Measurements from ENCODE around the gene TSPAN9. TPM values are rescaled to one million over a fixed set of nuclear protein-coding genes. Genes with fewer than 3 reads are reported as not detected.

TSPAN9 gene
- total RNA-seq, 4 donors from 2014 or later: 15.7 to 32.6 (median 26.2) TPM

DNA sequence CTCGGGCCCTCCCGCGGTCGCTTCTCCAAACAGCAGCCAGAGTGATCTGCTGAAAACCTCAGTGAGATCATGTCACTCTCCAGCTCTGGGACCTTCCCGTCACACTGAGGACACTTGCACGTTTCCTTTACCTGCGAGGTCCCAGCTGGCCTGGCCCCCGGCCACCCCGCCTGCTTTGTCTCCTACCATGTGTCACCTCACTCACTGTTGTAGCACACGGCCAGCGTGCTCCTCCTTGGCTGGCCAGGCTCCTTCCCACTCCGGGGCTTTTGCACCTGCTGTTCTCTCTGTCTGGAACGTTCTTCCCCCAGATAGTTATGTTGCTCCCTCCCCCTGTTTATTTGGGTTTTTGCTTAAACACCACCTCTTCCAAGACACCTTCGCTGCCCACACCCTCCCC is 199.0 kb downstream of the TSPAN9 start:
- Histone ChIP-seq H3K4me1 (peaks cover 0 to 25% (median 0%) of the 10 kb centered on the region in 4 donors), H3K27ac (no peak overlapping the region), H3K27me3 (no peaks in the 10 kb centered on the region), H3K9me3 (no peaks in the 10 kb centered on the region), H3K36me3 (peaks cover 0 to 16% (median 0%) of the 10 kb centered on the region in 3 donors), H3K4me3 (no peak overlapping the region)
- 91% methylated on average over 14 of the region's 14 CpGs for WGBS, 2 donors
- TF ChIP-seq EP300 (IDR thresholded peaks at IDR 0.05) (no peak), POLR2A (IDR thresholded peaks at IDR 0.05) (no peak)
- TF ChIP-seq, protein P1, sequence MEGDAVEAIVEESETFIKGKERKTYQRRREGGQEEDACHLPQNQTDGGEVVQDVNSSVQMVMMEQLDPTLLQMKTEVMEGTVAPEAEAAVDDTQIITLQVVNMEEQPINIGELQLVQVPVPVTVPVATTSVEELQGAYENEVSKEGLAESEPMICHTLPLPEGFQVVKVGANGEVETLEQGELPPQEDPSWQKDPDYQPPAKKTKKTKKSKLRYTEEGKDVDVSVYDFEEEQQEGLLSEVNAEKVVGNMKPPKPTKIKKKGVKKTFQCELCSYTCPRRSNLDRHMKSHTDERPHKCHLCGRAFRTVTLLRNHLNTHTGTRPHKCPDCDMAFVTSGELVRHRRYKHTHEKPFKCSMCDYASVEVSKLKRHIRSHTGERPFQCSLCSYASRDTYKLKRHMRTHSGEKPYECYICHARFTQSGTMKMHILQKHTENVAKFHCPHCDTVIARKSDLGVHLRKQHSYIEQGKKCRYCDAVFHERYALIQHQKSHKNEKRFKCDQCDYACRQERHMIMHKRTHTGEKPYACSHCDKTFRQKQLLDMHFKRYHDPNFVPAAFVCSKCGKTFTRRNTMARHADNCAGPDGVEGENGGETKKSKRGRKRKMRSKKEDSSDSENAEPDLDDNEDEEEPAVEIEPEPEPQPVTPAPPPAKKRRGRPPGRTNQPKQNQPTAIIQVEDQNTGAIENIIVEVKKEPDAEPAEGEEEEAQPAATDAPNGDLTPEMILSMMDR (IDR thresholded peaks at IDR 0.05): no peak
- no peak for DNase-seq (ENCODE audit: low spot score in 2 of 2)

DNA sequence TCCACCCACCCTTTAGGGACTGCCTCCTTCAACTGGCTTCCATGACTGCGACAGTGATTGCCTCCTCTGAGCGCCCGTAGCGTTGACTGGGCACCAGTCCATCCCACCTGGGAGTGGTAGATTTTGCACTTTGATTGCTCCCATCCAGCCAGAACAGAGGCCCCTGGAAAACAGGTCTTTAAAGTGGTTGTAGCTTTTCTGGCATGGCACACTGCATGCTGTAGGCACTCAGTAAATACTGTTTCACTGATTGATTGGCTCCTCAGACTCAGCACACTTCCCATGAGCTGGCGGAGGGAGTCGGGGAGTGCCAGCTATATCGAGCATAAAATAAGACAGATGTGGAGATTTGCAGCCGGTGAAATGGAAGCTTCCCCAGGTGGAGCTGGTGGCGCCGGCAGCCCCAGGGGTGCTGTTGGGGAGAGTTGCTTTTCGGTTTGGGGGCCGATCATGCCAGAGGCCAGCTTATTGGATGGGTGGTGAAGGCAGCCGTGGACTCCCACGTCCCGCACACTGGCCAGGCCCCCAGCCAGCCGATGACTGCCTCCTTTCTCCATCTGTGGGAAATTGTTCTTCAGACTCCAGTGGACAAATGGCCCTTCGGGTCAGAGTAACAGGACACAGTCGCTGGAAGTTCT is 200.2 kb downstream of the TSPAN9 start:
- Histone ChIP-seq H3K4me1 (peaks cover 0 to 25% (median 0%) of the 10 kb centered on the region in 4 donors), H3K27ac (no peak overlapping the region), H3K4me3 (no peak overlapping the region), H3K9me3 (no peaks in the 10 kb centered on the region), H3K27me3 (no peaks in the 10 kb centered on the region), H3K36me3 (peaks cover 0 to 28% (median 0%) of the 10 kb centered on the region in 3 donors)
- WGBS, 2 donors: 78 to 86% methylated on average over 17 to 18 of the region's 18 CpGs
- TF ChIP-seq POLR2A (IDR thresholded peaks at IDR 0.05): no peak
- no peak for TF ChIP-seq EP300 (IDR thresholded peaks at IDR 0.05)
- TF ChIP-seq, protein P1 (IDR thresholded peaks at IDR 0.05): no peak
- no peak for DNase-seq (ENCODE audit: low spot score in 2 of 2)

DNA sequence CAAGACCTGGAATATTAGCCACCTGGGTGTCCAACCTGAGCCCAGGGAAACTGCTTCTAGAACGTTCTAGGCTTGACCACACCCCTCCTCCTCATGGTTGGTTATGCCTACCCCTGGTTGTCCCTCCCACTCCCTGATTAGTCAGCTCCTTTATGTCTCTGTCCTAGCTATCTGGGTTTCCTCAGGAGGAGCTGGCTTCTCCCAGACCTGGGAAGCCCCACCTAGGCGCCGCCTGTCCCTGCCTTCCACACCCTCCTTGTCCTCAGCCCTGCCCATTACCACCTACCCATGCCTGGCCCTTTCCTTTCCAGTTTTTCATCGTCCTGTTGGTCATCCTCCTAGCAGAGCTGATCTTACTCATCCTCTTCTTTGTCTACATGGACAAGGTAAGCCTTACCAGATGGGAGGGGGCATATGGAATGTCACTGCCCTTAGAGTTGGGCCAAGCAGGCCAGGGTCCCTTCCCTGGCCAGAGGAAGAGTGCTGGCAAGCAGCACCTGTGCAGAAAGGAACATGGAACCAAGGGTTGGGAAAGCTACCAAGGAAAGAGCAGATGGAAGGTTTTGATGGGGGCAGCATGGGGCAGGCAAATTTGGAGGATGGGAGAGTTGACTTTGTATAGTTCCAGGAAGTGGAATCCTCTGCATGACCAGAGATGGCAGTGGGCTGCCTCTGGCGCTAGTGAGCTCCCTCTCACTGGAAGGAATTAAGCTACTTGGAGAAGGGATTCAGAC is 201.7 kb downstream of the TSPAN9 start:
- Histone ChIP-seq H3K4me1 (peaks cover 0 to 15% (median 0%) of the 10 kb centered on the region in 4 donors), H3K27me3 (no peaks in the 10 kb centered on the region), H3K9me3 (no peaks in the 10 kb centered on the region), H3K36me3 (peaks cover 0 to 42% (median 0%) of the 10 kb centered on the region in 3 donors), H3K27ac (no peak overlapping the region), H3K4me3 (no peak overlapping the region)
- no peak for DNase-seq (ENCODE audit: low spot score in 2 of 2)
- TF ChIP-seq, protein P1 (IDR thresholded peaks at IDR 0.05): no peak
- TF ChIP-seq POLR2A (IDR thresholded peaks at IDR 0.05) (no peak), EP300 (IDR thresholded peaks at IDR 0.05) (no peak)
- WGBS, 2 donors: 85 to 89% methylated on average over 5 of the region's 5 CpGs

DNA sequence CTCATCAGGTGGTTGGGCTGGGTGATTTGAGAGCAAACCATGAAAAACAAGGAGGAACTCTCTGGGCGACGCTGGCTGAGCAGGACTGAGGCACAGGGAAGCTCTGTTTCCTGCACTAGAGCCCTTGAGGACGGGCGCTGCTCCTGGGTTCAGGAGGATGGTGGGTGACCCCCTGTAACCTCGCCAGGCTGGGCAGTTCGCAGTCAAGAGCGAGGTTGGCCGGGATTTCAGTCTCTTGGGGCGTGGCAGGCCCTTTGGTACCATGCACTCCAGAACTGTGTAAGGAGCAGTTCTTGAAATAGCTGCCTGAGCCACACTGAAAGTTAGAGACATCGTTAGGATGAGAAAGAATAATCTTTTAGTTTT is 202.2 kb downstream of the TSPAN9 start:
- H3K4me1 ChIP-seq: peaks cover 0 to 10% (median 0%) of the 10 kb centered on the region in 4 donors
- H3K27ac ChIP-seq: no peak overlapping the region
- H3K4me3 ChIP-seq: no peak overlapping the region
- WGBS, 2 donors: 76 to 80% methylated on average over 10 of the region's 10 CpGs
- H3K9me3 ChIP-seq: no peaks in the 10 kb centered on the region
- H3K36me3 ChIP-seq: peaks cover 0 to 48% (median 0%) of the 10 kb centered on the region in 3 donors
- no peaks in the 10 kb centered on the region for H3K27me3 ChIP-seq
- no peak for DNase-seq (ENCODE audit: low spot score in 2 of 2)
- no peak for TF ChIP-seq EP300 (IDR thresholded peaks at IDR 0.05)
- TF ChIP-seq, protein P1 (IDR thresholded peaks at IDR 0.05): no peak
- TF ChIP-seq POLR2A (IDR thresholded peaks at IDR 0.05): no peak

DNA sequence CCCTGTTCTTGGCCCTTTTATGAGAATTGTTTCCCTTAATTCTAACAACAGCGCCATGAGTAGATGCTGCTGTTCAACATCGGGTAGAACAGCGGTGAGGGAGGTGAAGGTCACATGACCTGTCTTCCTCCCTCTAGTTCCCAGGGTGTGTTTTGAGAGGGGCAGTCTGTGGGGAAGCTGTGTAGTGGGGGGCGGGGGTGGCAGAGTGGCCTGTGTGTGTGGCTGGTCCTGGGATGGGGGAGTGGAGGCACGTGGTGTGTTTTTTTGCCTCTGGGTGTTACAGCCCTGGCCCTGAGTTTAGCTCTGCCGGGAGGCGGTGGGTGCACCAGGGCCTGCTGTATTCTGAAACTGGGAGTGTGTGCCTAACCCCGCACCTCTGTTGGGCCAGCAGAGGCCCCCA is 202.7 kb downstream of the TSPAN9 start:
- DNase-seq (ENCODE audit: low spot score in 2 of 2): no peak
- no peak for TF ChIP-seq EP300 (IDR thresholded peaks at IDR 0.05)
- no peak for TF ChIP-seq POLR2A (IDR thresholded peaks at IDR 0.05)
- TF ChIP-seq, protein P1 (IDR thresholded peaks at IDR 0.05): no peak
- 49 to 66% methylated on average over 8 of the region's 8 CpGs for WGBS, 2 donors
- Histone ChIP-seq H3K4me3 (no peak overlapping the region), H3K27ac (no peak overlapping the region), H3K36me3 (peaks cover 0 to 52% (median 0%) of the 10 kb centered on the region in 3 donors), H3K9me3 (no peaks in the 10 kb centered on the region), H3K4me1 (peaks cover 0 to 5% (median 0%) of the 10 kb centered on the region in 4 donors), H3K27me3 (no peaks in the 10 kb centered on the region)

All from tibial nerve (tissue), 4 donors.